Kidney epithelial cell (primary cell): ENCODE results near the gene EZR. TPM values are rescaled to one million over a fixed set of nuclear protein-coding genes. Genes with fewer than 3 reads are reported as not detected.

Experiments used
- DNase-seq: peaks from one replicate; pipeline ENCODE4 v3.0.0-alpha.2; 2010; ENCODE audit warnings: low read depth
- H3K27me3 ChIP-seq: 2 replicates; pipeline ENCODE4 v1.6.0; 2011; ENCODE audit warnings: low read length; ENCODE audit not compliant: control insufficient read depth, insufficient read depth
- H3K36me3 ChIP-seq: 2 replicates; pipeline ENCODE4 v1.5.1; 2011; ENCODE audit warnings: low read length; ENCODE audit not compliant: control insufficient read depth, insufficient read depth
- H3K4me3 ChIP-seq: 2 replicates; pipeline ENCODE4 v1.5.1; 2011; ENCODE audit warnings: low read depth, mild to moderate bottlenecking, control low read depth, low read length
- total RNA-seq: library from RNA; depleted of rRNA; stranded (reverse); fragments of >200 nt; gene quantifications from 2 replicates; pipeline ENCODE4 v1.2.3, GENCODE V29; 2015
- TF ChIP-seq, protein P1 (sequence below): IDR thresholded peaks from 2 replicates; pipeline ENCODE4 v1.5.1; 2011; ENCODE audit warnings: mild to moderate bottlenecking, moderate library complexity, low read length, control low read depth, inconsistent platforms; ENCODE audit not compliant: insufficient read depth, poor library complexity, severe bottlenecking

The EZR gene
- total RNA-seq, 1 donor from 2014 or later, result 277 TPM

DNA sequence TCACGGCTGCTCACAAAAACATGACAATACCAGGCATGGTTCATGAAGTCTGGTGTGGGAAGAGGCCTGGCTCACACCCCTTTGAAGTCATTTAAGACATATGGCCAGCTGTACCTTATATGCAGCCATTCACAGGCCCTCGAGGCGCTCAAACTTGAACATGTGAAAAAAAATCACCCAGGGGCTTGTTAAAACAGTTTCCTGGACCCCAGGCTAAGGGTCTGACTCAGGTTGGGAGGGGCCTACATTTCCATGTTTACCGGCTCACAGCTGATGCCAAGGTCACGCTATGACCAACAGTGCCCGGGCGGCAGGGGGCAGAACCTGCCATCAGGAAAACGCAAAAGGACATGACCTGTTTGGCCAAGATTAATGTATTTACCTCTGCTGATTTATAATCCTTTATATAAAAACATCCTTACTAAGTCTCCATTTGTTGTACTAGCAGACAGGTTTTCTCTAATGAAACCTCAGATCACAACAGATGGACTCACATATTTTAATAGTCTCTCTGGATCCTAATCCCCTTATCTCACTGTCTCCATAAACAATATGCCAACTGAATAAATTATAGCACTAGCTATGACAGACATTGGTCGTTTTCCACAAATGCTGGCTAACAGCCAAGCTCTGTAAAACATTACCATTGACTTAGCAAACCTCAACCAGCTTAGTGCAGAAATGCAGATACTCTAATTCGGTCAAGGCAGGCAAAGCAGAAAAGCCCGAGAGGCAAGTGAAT lies 19.9 kb downstream of the EZR start:
- TF ChIP-seq, protein P1, sequence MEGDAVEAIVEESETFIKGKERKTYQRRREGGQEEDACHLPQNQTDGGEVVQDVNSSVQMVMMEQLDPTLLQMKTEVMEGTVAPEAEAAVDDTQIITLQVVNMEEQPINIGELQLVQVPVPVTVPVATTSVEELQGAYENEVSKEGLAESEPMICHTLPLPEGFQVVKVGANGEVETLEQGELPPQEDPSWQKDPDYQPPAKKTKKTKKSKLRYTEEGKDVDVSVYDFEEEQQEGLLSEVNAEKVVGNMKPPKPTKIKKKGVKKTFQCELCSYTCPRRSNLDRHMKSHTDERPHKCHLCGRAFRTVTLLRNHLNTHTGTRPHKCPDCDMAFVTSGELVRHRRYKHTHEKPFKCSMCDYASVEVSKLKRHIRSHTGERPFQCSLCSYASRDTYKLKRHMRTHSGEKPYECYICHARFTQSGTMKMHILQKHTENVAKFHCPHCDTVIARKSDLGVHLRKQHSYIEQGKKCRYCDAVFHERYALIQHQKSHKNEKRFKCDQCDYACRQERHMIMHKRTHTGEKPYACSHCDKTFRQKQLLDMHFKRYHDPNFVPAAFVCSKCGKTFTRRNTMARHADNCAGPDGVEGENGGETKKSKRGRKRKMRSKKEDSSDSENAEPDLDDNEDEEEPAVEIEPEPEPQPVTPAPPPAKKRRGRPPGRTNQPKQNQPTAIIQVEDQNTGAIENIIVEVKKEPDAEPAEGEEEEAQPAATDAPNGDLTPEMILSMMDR, result peak; percentile 25
- no peak for DNase-seq
- Histone ChIP-seq H3K36me3 (no peaks in the 10 kb centered on the region), H3K27me3 (no peaks in the 10 kb centered on the region), H3K4me3 (no peak overlapping the region)

DNA sequence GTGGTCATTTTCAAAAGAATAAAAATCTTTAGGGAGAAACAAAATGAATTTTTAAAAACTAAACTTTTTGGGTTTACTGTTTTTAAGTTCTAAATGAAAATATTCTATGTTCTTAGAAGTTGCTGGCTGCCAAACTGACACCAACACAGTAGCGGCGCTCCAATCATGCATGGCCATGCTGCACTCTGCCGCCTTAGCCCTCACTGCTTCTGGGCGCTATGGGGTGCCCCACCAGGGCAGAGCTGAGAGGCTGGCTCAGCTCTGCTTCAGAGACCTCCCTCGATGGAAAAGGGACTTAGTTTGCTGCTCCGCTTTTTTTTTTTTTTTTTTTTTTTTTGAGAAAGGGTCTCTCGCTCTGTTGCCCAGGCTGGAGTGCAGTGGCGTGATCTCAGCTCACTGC lies 20.9 kb downstream of the EZR start:
- no peaks in the 10 kb centered on the region for H3K36me3 ChIP-seq
- no peaks in the 10 kb centered on the region for H3K27me3 ChIP-seq
- H3K4me3 ChIP-seq, result no peak overlapping the region
- no peak for DNase-seq
- TF ChIP-seq, protein P1, result no peak

DNA sequence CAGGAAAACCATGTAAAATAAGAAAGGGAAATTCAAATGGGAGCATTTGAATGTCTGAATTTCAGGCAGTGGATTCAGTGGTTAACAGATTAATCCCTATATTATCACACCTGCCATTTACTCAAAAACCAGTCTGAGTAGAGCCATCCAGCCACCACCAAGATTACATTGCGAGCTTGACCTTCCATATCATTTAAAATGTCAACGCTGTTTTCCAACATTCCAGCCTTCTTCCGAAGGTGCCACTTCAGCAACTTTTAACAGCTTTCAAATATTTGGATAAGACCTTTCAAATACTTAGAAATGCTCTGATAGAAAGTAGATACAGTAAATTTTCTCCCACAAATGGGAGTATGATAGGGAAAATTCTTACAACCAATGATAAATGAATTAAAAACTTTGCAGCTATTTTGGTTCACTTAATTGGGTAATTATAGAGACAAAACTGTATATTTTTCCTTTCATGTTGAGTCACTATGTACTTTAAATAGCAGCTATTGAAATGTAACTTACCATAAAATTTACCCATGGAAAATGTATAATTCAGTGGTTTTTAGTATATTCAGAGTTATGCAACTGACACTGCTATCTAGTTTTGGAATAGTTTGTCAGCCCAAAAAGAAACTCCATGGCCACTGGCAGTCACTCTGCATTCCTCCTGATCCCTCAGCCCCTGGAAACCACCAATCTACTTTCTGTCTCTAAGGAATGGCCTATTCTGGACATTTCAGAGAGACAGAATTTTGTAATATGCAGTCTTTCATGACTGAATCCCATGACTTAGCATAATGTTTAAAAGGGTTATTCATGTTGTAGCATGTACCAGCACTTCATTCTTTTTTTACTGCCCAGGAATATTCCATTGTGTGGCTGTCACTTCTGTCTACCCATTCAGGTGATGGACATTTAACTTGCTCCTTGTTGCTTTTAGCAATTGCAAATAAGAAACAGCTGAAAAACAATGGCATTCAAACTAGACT lies 21.5 kb downstream of the EZR start:
- no peak overlapping the region for H3K4me3 ChIP-seq
- TF ChIP-seq, protein P1, result no peak
- no peaks in the 10 kb centered on the region for H3K36me3 ChIP-seq
- no peak for DNase-seq
- H3K27me3 ChIP-seq, result no peaks in the 10 kb centered on the region

DNA sequence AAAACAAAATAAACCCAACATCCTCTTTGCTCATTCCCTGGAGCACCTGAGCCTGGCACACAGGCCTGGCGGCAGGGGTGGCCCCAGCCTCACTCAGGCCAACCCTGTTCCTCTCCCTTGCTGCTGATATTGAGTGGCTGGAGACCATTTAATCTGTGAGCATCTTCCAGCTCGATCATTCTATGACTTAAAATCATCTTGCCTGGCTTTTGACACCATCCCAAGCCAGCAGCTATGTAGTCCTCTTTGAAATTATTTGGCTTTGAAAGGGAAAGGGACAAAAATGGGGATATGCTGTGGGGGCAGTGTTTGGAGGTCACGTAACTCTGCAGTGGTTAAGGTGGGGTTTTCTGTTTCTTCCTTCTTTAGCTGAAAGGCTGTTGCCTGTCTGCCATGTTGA lies 22.8 kb downstream of the EZR start:
- Histone ChIP-seq H3K4me3 (no peak overlapping the region), H3K27me3 (no peaks in the 10 kb centered on the region), H3K36me3 (no peaks in the 10 kb centered on the region)
- no peak for DNase-seq
- TF ChIP-seq, protein P1, result no peak

DNA sequence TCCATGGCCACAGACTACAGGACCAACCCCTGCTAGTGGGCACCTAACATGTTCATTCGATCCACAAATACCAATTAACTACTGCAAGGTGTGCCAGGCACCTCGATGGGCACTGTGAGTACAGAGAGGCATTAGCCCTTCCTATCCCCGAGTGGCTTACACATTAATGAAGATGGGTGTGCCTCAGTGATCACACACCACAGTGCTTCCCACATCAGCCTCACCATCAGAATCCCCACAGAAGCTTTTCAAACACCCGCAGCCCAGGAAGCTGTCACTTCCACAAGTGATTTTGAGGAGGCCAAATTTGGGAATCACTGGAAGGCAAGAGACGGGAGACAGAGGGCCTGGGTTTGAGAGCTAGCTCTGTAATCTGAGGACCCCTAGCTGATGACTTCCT lies 23.7 kb downstream of the EZR start:
- Histone ChIP-seq H3K36me3 (no peaks in the 10 kb centered on the region), H3K4me3 (no peak overlapping the region), H3K27me3 (no peaks in the 10 kb centered on the region)
- no peak for DNase-seq
- TF ChIP-seq, protein P1, result no peak
